HepG2 (cell line): ENCODE data around the gene CCDC106. TPM values are rescaled to one million over a fixed set of nuclear protein-coding genes. Genes with fewer than 3 reads are reported as not detected.

ENCODE experiments used
- ESRRA ChIP-seq: sonication (generic); formaldehyde crosslinking; IDR thresholded peaks from 2 replicates; pipeline ENCODE4 v1.5.1; 2020; ENCODE audit warnings: mild to moderate bottlenecking, low read depth, missing genetic modification reagents
- GABPA ChIP-seq, 2 experiments: IDR thresholded peaks; 2 replicates each; pipeline ENCODE4 v1.6.1; 2011 to 2016; ENCODE audit warnings: low read depth in 2 of 2, low read length in 1 of 2, missing biosample characterization in 1 of 2, missing genetic modification characterization in 1 of 2
- GZF1 ChIP-seq: sonication (generic); formaldehyde crosslinking; IDR thresholded peaks from 2 replicates; pipeline ENCODE4 v1.5.1; 2020; ENCODE audit warnings: mild to moderate bottlenecking, missing genetic modification reagents
- HINFP ChIP-seq: sonication (generic); formaldehyde crosslinking; IDR thresholded peaks from 2 replicates; pipeline ENCODE4 v1.4.0; 2020; ENCODE audit warnings: low read depth, mild to moderate bottlenecking, missing genetic modification reagents
- IKZF5 ChIP-seq: IDR thresholded peaks from 2 replicates; pipeline ENCODE4 v1.6.1; 2018; ENCODE audit warnings: missing genetic modification reagents, mild to moderate bottlenecking, missing compliant biosample characterization
- IRF9 ChIP-seq: sonication (generic); formaldehyde crosslinking; IDR thresholded peaks from 2 replicates; pipeline ENCODE4 v1.8.0; 2022; ENCODE audit warnings: missing genetic modification reagents, mild to moderate bottlenecking, borderline replicate concordance
- KMT2B ChIP-seq: IDR thresholded peaks from 2 replicates; pipeline ENCODE4 v1.6.1; 2016; ENCODE audit warnings: missing genetic modification reagents, missing compliant biosample characterization
- MTF1 ChIP-seq: sonication (generic); formaldehyde crosslinking; IDR thresholded peaks from 2 replicates; pipeline ENCODE4 v1.5.0; 2020; ENCODE audit warnings: missing genetic modification reagents
- PAWR ChIP-seq: sonication (generic); formaldehyde crosslinking; IDR thresholded peaks from 2 replicates; pipeline ENCODE4 v1.4.0; 2020; ENCODE audit warnings: missing genetic modification reagents, mild to moderate bottlenecking, borderline replicate concordance
- POGZ ChIP-seq: sonication (generic); formaldehyde crosslinking; IDR thresholded peaks from 2 replicates; pipeline ENCODE4 v1.4.0; 2020; ENCODE audit warnings: mild to moderate bottlenecking, missing genetic modification reagents
- POLR2AphosphoS5 ChIP-seq: IDR thresholded peaks from 2 replicates; pipeline ENCODE4 v1.6.1; 2012; ENCODE audit warnings: low read depth, low read length
- RNF2 ChIP-seq: fragments of 450-650 bp; conservative IDR thresholded peaks from 2 replicates; pipeline ENCODE4 v1.6.1; 2016; ENCODE audit warnings: low read depth
- SATB2 ChIP-seq: sonication (generic); formaldehyde crosslinking; IDR thresholded peaks from 2 replicates; pipeline ENCODE4 v1.5.0; 2020; ENCODE audit warnings: missing genetic modification reagents
- SKI ChIP-seq: fragments of 450-650 bp; IDR thresholded peaks from one replicate; pipeline ENCODE4 v1.6.1; 2018; ENCODE audit warnings: mild to moderate bottlenecking; ENCODE audit not compliant: partially characterized antibody
- SP1 ChIP-seq, 2 experiments: fragments of 450-650 bp in 1 of 2; sonication (generic) in 1 of 2; formaldehyde crosslinking in 1 of 2; IDR thresholded peaks; 2 replicates each; pipeline versions ENCODE4 v1.4.0 to v1.6.1; 2016 to 2020; ENCODE audit warnings: missing genetic modification reagents in 1 of 2
- TEF ChIP-seq: sonication (generic); formaldehyde crosslinking; IDR thresholded peaks from 2 replicates; pipeline ENCODE4 v1.5.0; 2020; ENCODE audit warnings: missing genetic modification reagents
- ZBTB21 ChIP-seq: sonication (generic); formaldehyde crosslinking; IDR thresholded peaks from 2 replicates; pipeline ENCODE4 v1.4.0; 2020; ENCODE audit warnings: missing genetic modification reagents
- ZKSCAN5 ChIP-seq: sonication (generic); formaldehyde crosslinking; IDR thresholded peaks from 2 replicates; pipeline ENCODE4 v1.5.1; 2020; ENCODE audit warnings: mild to moderate bottlenecking, missing genetic modification reagents
- ZNF232 ChIP-seq: sonication (generic); formaldehyde crosslinking; IDR thresholded peaks from 2 replicates; pipeline ENCODE4 v1.4.0; 2020; ENCODE audit warnings: missing genetic modification reagents, borderline replicate concordance
- ZNF460 ChIP-seq: sonication (generic); formaldehyde crosslinking; IDR thresholded peaks from 2 replicates; pipeline ENCODE4 v1.5.1; 2020; ENCODE audit warnings: missing genetic modification reagents, mild to moderate bottlenecking, borderline replicate concordance
- ZNF484 ChIP-seq: sonication (generic); formaldehyde crosslinking; IDR thresholded peaks from 2 replicates; pipeline ENCODE4 v1.5.1; 2020; ENCODE audit warnings: mild to moderate bottlenecking, low read depth, missing genetic modification reagents, borderline replicate concordance
- ZNF563 ChIP-seq: sonication (generic); formaldehyde crosslinking; IDR thresholded peaks from 2 replicates; pipeline ENCODE4 v1.8.0; 2022; ENCODE audit warnings: mild to moderate bottlenecking, moderate library complexity, missing genetic modification reagents
- ZNF614 ChIP-seq: IDR thresholded peaks from 2 replicates; pipeline ENCODE4 v1.6.1; 2018; ENCODE audit warnings: missing biosample characterization, missing genetic modification reagents, inconsistent platforms, borderline replicate concordance
- ZNF615 ChIP-seq: sonication (generic); formaldehyde crosslinking; IDR thresholded peaks from 2 replicates; pipeline ENCODE4 v1.5.0; 2020; ENCODE audit warnings: mild to moderate bottlenecking, missing genetic modification reagents, borderline replicate concordance
- ZNF761 ChIP-seq: sonication (generic); formaldehyde crosslinking; conservative IDR thresholded peaks from 2 replicates; pipeline ENCODE4 v1.4.0; 2020; ENCODE audit warnings: mild to moderate bottlenecking, missing genetic modification reagents
- ZSCAN21 ChIP-seq: sonication (generic); formaldehyde crosslinking; IDR thresholded peaks from 2 replicates; pipeline ENCODE4 v1.8.0; 2022; ENCODE audit warnings: mild to moderate bottlenecking, missing genetic modification reagents, moderate library complexity, borderline replicate concordance
- polyA plus RNA-seq, 8 experiments: library from polyadenylated mRNA; depleted of rRNA in 3 of 8; stranded (reverse) in 7 of 8; unstranded in 1 of 8; fragments of >200 nt; fragmentation: Illumina TruSeq in 4 of 8; extraction: Trizol in 4 of 8; gene quantifications; 2 replicates each; pipeline versions ENCODE4 v1.2.1 to v1.2.3, GENCODE V29; 2011 to 2016; ENCODE audit warnings: low read depth in 4 of 8, missing spikeins in 1 of 8, mixed read lengths in 1 of 8; ENCODE audit not compliant: insufficient read depth in 1 of 8
- total RNA-seq, 5 experiments: library from RNA; depleted of rRNA; stranded (reverse); fragments of >200 nt; fragmentation: Illumina TruSeq; extraction: Trizol; gene quantifications; 2 replicates each; pipeline ENCODE4 v1.2.3, GENCODE V29; 2016; ENCODE audit warnings: low read depth in 1 of 5

CCDC106 gene
- total and polyA plus RNA-seq, 2 of the 13 experiments (the other 11 are each of a cell fraction or from before 2014, with no cell fraction given), result 4.7 to 8.8 TPM

- peak; percentile 48; the same call in 1 of the 2 replicates for TF ChIP-seq ZNF614 (CRISPR knock-in tag)
- TF ChIP-seq HINFP (CRISPR knock-in tag), result peak; percentile 60; the same call in 1 of the 2 replicates
- TF ChIP-seq ZBTB21, result no peak
- TF ChIP-seq ZNF484 (CRISPR knock-in tag), result no peak
- no peak for TF ChIP-seq ZNF615
- peak; percentile 89; the same call in 1 of the 2 replicates for TF ChIP-seq GZF1
- peak; percentile 67; the same call in 1 of the 2 replicates for TF ChIP-seq ZSCAN21 (CRISPR knock-in tag)
- peak; percentile 58; the same call in 1 of the 2 replicates for TF ChIP-seq POGZ (CRISPR knock-in tag)
- no peak for TF ChIP-seq PAWR (CRISPR knock-in tag)
- TF ChIP-seq KMT2B (CRISPR knock-in tag), result no peak
- TF ChIP-seq IRF9 (CRISPR knock-in tag), result peak; percentile 28; the same call in 1 of the 2 replicates
- TF ChIP-seq SKI, result peak; percentile 52
- no peak for TF ChIP-seq ZNF563 (CRISPR knock-in tag)
- TF ChIP-seq ZNF761 (CRISPR knock-in tag), result peak; percentile 62; the same call in 1 of the 2 replicates
- no peak for TF ChIP-seq MTF1 (CRISPR knock-in tag)
- no peak for TF ChIP-seq SP1 (IDR thresholded peaks at IDR 0.05)
- TF ChIP-seq SP1 (CRISPR knock-in tag; IDR thresholded peaks at IDR 0.05), result no peak
- peak; percentile 92 for TF ChIP-seq ZNF460 (CRISPR knock-in tag)
- no peak for TF ChIP-seq GABPA (IDR thresholded peaks at IDR 0.05; ENCODE audit: low read depth, low read length)
- peak; percentile 73 for TF ChIP-seq GABPA (CRISPR knock-in tag; IDR thresholded peaks at IDR 0.05; ENCODE audit: low read depth)
- no peak for TF ChIP-seq RNF2
- no peak for TF ChIP-seq ZKSCAN5 (CRISPR knock-in tag)
- TF ChIP-seq IKZF5, result no peak
- TF ChIP-seq SATB2 (CRISPR knock-in tag), result no peak
- TF ChIP-seq ESRRA, result peak; percentile 38; the same call in 1 of the 2 replicates
- peak; percentile 69; the same call in 1 of the 2 replicates for TF ChIP-seq ZNF232 (CRISPR knock-in tag)
- TF ChIP-seq TEF, result no peak
- peak; percentile 70 for TF ChIP-seq POLR2AphosphoS5
These were observed 35.6 kb downstream of the CCDC106 start (continued) for GRCh38 chr19:55683449-55684261.
